Endodermal cell (in vitro differentiated cells): ENCODE results near the gene RBM27. TPM values are rescaled to one million over a fixed set of nuclear protein-coding genes. Genes with fewer than 3 reads are reported as not detected.
A peak's percentile ranks its signal among the peaks of the same experiment; 100 is the strongest.
"Not testable (repeated sequence)": the region's sequence is repeated elsewhere in the genome, so short reads cannot be mapped to it uniquely, and the experiment has no call there.

ENCODE experiments used
- DNase-seq: peaks from one replicate; pipeline ENCODE4 v3.0.0-alpha.2; 2017
- H3K27ac ChIP-seq: 2 replicates; pipeline ENCODE4 v1.5.1; 2013; ENCODE audit warnings: mild to moderate bottlenecking, low read depth, low read length, moderate library complexity
- H3K27me3 ChIP-seq: 2 replicates; pipeline ENCODE4 v1.6.1; 2013; ENCODE audit warnings: mild to moderate bottlenecking, low read length, moderate library complexity; ENCODE audit not compliant: insufficient read depth, control insufficient read depth, poor library complexity, severe bottlenecking
- H3K36me3 ChIP-seq: 2 replicates; pipeline ENCODE4 v1.7.0; 2013; ENCODE audit warnings: mild to moderate bottlenecking, low read length, moderate library complexity; ENCODE audit not compliant: control insufficient read depth, insufficient read depth
- H3K4me1 ChIP-seq: one replicate; pipeline ENCODE4 v1.7.0; 2013; ENCODE audit warnings: low read length; ENCODE audit not compliant: control insufficient read depth, insufficient read depth
- H3K4me3 ChIP-seq: 2 replicates; pipeline ENCODE4 v1.5.1; 2013; ENCODE audit warnings: mild to moderate bottlenecking, low read length, moderate library complexity
- H3K9ac ChIP-seq: 2 replicates; pipeline ENCODE4 v1.6.1; 2013; ENCODE audit warnings: mild to moderate bottlenecking, low read length, moderate library complexity; ENCODE audit not compliant: poor library complexity, severe bottlenecking; ENCODE audit errors: extremely low read depth
- H3K9me3 ChIP-seq: 2 replicates; pipeline ENCODE4 v1.6.1; 2013; ENCODE audit warnings: mild to moderate bottlenecking, low read length, moderate library complexity; ENCODE audit not compliant: control insufficient read depth
- H3K27ac Mint-ChIP-seq: 2 replicates; pipeline ENCODE4 v1.8.0; 2020; ENCODE audit warnings: mixed read lengths
- H3K27me3 Mint-ChIP-seq: 2 replicates; pipeline ENCODE4 v1.8.0; 2021; ENCODE audit warnings: mild to moderate bottlenecking, mixed read lengths; ENCODE audit not compliant: insufficient read depth
- H3K36me3 Mint-ChIP-seq: 2 replicates; pipeline ENCODE4 v1.8.0; 2020; ENCODE audit warnings: low read depth, mixed read lengths
- H3K4me1 Mint-ChIP-seq: 2 replicates; pipeline ENCODE4 v1.8.0; 2020; ENCODE audit warnings: mixed read lengths
- H3K4me3 Mint-ChIP-seq: 2 replicates; pipeline ENCODE4 v1.8.0; 2020; ENCODE audit warnings: mild to moderate bottlenecking, moderate library complexity, mixed read lengths
- H3K9me3 Mint-ChIP-seq: 2 replicates; pipeline ENCODE4 v1.8.0; 2020; ENCODE audit warnings: mild to moderate bottlenecking, mixed read lengths
- WGBS, 2 experiments: methylation state at CpG; one replicate each; pipeline versions ENCODE4 v1.1.5 to v1.1.7; 2013; ENCODE audit warnings: missing lambda C conversion rate in 2 of 2, mixed read lengths in 1 of 2; ENCODE audit not compliant: insufficient coverage in 1 of 2, insufficient read length in 1 of 2; 5-methylcytosine and 5-hydroxymethylcytosine counted together
- total RNA-seq, 2 donors: library from RNA; stranded (reverse); fragmentation: NEBNext Ultra II Directional in 1 of 2; extraction: Animal tissue kit (Norgen Biotek cat#: 25700) in 1 of 2; gene quantifications; 2 replicates in 1 of 2; 3 replicates in 1 of 2; pipeline ENCODE4 v1.2.1, GENCODE V29; 2021
- TF ChIP-seq, protein P1 (sequence below): fragments of 200-600 bp; sonication (generic); conservative IDR thresholded peaks from 2 replicates; pipeline ENCODE4 v1.5.0; 2021; ENCODE audit warnings: antibody characterized with exemption, mild to moderate bottlenecking

The RBM27 gene
- total RNA-seq, 2 donors from 2014 or later = 26.9 to 30.9 TPM

DNA sequence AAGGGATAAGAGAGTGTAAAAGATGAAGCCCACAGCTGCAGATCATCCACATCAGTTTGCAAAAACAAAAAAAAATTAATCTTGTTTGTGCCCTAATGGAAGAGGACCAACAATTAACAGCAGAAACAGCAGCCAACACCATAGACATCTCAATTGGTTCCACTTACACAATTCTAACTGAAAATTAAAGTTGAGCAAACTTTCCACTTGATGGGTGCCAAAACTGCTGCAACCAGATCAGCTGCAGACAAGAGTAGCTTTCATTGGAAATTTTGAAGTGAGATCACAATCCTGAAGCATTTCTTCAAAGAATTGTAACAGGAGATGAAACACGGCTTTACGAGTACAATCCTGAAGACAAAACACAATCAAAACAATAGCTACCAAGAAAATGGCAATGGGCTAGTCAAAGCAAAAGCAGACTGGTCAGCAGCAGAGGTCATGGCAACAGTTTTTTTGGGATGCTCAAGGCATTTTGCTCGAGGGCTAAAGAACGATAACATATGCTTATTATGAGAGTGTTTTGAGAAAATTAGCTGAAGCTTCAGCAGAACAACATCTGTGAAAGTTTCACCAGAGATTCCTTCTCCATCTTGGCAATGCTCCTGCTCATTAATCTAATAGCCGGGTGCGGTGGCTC, 4.1 kb upstream of the RBM27 start:
- Histone ChIP-seq H3K27me3 (no peaks in the 10 kb centered on the region), H3K4me3 (no peak overlapping the region), H3K9ac (no peak overlapping the region), H3K4me1 (no peaks in the 10 kb centered on the region), H3K27ac (no peak overlapping the region), H3K9me3 (no peaks in the 10 kb centered on the region), H3K36me3 (no peaks in the 10 kb centered on the region)
- Mint-ChIP-seq H3K36me3 (no peaks in the 10 kb centered on the region), H3K9me3 (no peaks in the 10 kb centered on the region), H3K4me3 (no peak overlapping the region), H3K4me1 (peaks cover 5% of the 10 kb centered on the region), H3K27me3 (peaks cover 2% of the 10 kb centered on the region), H3K27ac (no peak overlapping the region)
- no peak for DNase-seq
- 93 to 95% methylated on average over 5 to 6 of the region's 6 CpGs for WGBS, 2 experiments
- TF ChIP-seq, protein P1, sequence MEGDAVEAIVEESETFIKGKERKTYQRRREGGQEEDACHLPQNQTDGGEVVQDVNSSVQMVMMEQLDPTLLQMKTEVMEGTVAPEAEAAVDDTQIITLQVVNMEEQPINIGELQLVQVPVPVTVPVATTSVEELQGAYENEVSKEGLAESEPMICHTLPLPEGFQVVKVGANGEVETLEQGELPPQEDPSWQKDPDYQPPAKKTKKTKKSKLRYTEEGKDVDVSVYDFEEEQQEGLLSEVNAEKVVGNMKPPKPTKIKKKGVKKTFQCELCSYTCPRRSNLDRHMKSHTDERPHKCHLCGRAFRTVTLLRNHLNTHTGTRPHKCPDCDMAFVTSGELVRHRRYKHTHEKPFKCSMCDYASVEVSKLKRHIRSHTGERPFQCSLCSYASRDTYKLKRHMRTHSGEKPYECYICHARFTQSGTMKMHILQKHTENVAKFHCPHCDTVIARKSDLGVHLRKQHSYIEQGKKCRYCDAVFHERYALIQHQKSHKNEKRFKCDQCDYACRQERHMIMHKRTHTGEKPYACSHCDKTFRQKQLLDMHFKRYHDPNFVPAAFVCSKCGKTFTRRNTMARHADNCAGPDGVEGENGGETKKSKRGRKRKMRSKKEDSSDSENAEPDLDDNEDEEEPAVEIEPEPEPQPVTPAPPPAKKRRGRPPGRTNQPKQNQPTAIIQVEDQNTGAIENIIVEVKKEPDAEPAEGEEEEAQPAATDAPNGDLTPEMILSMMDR = no peak

DNA sequence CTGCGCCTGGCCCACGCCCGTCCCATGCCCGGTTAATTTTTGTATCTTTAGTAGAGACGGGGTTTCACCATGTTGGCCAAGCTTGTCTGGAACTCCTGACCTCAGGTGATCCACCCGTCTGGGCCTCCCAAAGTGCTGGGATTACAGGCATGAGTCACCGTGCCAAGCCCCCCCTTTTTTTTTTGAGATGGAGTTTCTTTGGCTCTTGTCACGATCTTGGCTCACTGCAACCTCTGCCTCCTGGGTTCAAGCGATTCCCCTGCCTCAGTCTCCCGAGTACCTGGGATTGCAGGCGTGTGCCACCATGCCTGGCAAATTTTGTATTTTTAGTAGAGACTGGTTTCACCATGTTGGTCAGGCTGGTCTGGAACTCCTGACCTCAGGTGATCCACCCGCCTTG, 1.6 kb upstream of the RBM27 start:
- H3K9me3 ChIP-seq, H3K4me3 Mint-ChIP-seq, H3K4me1 Mint-ChIP-seq, H3K9me3 Mint-ChIP-seq, H3K36me3 ChIP-seq, H3K4me3 ChIP-seq, H3K27ac Mint-ChIP-seq, H3K9ac ChIP-seq, H3K27me3 ChIP-seq, H3K27ac ChIP-seq, H3K36me3 Mint-ChIP-seq, DNase-seq, H3K27me3 Mint-ChIP-seq, H3K4me1 ChIP-seq: not testable (repeated sequence)
- 90 to 95% methylated on average over 7 to 12 of the region's 12 CpGs for WGBS, 2 experiments

DNA sequence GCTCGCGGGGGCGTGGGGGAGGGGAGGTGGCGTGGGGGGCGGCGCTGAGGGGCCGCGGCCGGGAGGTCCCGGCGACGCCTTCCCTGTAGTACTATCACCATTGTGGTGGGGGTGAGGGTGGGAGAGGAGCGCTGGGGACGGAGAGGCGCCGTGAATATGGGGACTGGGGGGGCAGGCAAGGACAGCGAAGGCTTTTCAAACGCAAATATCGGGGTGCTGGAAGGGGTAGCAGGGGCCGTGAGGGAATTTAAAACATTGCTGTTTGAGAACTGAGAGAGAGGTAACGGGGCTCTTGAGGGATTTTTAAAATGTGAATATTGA, 427 bp downstream of the RBM27 start:
- H3K4me3 ChIP-seq = peak overlapping the region; percentile 89
- Mint-ChIP-seq H3K27ac (no peak overlapping the region), H3K36me3 (no peaks in the 10 kb centered on the region), H3K4me1 (peaks cover 5% of the 10 kb centered on the region), H3K9me3 (no peaks in the 10 kb centered on the region), H3K4me3 (no peak overlapping the region), H3K27me3 (no peaks in the 10 kb centered on the region)
- peak overlapping the region; percentile 69 for H3K27ac ChIP-seq
- 0% methylated on average over 8 to 16 of the region's 21 CpGs for WGBS, 2 experiments
- TF ChIP-seq, protein P1 = no peak
- no peaks in the 10 kb centered on the region for H3K4me1 ChIP-seq
- no peaks in the 10 kb centered on the region for H3K36me3 ChIP-seq
- no peaks in the 10 kb centered on the region for H3K27me3 ChIP-seq
- no peaks in the 10 kb centered on the region for H3K9me3 ChIP-seq
- H3K9ac ChIP-seq = peak overlapping the region; percentile 40
- no peak for DNase-seq
